ENCODE results near the gene SLC6A8.
"Not testable (repeated sequence)": the region's sequence is repeated elsewhere in the genome, so short reads cannot be mapped to it uniquely, and the experiment has no call there.

The SLC6A8 gene

DNA sequence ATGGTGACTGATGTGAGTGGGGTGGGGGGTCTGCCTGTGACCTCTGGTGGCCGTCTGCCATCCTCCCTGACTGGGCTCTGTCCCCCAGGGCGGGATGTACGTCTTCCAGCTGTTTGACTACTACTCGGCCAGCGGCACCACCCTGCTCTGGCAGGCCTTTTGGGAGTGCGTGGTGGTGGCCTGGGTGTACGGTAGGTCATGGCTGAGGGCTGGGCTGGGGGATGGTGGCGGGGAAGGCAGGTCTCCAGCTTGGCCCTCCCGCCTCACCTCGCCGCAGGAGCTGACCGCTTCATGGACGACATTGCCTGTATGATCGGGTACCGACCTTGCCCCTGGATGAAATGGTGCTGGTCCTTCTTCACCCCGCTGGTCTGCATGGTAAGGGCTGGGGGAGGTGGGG, 6.5 kb downstream of the SLC6A8 start:
- not testable (repeated sequence) for DNase-seq

DNA sequence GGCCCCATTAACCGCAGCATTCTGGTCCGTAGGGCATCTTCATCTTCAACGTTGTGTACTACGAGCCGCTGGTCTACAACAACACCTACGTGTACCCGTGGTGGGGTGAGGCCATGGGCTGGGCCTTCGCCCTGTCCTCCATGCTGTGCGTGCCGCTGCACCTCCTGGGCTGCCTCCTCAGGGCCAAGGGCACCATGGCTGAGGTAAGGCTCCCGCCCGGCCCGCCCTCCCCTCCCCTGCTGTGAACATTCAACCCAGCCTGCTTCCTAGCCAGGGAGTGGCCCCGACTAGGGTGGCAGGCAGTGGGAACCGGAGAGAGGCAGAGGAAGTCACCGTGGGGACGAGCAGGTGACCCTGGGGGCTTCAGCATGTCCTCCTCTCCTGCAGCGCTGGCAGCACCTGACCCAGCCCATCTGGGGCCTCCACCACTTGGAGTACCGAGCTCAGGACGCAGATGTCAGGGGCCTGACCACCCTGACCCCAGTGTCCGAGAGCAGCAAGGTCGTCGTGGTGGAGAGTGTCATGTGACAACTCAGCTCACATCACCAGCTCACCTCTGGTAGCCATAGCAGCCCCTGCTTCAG, 7.1 kb downstream of the SLC6A8 start:
- DNase-seq, result no peak

DNA sequence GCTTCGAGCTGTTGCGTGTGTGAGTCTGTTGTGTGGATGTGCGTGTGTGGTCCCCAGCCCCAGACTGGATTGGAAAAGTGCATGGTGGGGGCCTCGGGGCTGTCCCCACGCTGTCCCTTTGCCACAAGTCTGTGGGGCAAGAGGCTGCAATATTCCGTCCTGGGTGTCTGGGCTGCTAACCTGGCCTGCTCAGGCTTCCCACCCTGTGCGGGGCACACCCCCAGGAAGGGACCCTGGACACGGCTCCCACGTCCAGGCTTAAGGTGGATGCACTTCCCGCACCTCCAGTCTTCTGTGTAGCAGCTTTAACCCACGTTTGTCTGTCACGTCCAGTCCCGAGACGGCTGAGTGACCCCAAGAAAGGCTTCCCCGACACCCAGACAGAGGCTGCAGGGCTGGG, 8.4 kb downstream of the SLC6A8 start:
- no peak for DNase-seq

DNA sequence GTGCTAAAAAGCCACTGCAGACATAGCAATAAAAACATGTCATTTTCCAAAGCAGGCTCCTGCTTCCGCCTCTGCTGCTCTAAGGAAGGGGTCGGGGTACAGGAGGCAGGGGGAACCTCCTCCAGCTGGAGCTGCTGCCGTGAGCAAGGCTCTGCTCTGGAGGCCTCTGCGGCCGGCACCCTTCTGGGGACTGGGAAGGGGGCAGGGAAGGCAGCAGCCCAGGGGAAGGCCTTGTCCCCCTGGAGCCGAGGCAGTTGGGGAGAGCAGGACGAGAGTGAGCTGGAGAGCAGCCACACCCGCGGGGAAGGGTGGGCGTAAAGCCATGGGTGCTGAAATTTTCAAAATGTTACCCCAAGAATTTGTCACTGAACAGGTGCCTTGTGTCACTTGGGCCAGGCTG, 8.8 kb downstream of the SLC6A8 start:
- DNase-seq, result not testable (repeated sequence)

DNA sequence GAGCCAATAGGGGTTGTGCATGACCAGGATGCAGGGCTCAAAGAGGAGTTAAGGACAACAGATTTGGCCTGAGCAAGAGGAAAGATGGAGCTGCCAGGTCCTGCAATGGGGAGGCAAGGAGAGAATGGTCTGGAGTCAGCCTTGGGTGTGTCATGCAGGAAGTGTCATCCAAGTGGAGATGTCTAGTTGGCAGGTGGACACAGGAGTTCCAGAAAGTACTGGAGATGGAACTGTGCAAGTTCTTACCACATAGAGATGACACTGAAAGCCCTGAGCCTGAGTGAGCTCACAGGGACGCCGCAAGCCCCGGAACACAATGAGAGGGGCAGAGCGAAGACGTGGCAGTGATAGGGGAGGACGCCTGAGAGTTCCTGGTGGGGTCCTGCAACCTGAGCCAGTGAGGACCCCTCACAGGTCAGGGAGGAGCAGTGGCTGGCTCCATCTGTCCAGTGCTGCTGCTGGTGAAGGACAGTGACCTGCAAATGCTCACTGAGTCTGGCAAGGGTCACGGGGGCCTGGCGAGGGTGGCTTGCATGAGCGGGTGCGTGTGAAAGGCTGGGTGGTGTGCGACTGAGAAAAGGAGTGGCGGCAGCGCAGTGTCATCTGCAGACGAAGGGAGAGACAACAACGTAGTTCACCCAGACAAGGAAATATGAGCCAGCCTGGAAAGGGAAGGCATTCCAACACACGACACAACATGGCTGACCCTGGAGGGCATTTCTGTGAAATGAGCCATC, 9.4 kb downstream of the SLC6A8 start:
- DNase-seq, result not testable (repeated sequence)

DNA sequence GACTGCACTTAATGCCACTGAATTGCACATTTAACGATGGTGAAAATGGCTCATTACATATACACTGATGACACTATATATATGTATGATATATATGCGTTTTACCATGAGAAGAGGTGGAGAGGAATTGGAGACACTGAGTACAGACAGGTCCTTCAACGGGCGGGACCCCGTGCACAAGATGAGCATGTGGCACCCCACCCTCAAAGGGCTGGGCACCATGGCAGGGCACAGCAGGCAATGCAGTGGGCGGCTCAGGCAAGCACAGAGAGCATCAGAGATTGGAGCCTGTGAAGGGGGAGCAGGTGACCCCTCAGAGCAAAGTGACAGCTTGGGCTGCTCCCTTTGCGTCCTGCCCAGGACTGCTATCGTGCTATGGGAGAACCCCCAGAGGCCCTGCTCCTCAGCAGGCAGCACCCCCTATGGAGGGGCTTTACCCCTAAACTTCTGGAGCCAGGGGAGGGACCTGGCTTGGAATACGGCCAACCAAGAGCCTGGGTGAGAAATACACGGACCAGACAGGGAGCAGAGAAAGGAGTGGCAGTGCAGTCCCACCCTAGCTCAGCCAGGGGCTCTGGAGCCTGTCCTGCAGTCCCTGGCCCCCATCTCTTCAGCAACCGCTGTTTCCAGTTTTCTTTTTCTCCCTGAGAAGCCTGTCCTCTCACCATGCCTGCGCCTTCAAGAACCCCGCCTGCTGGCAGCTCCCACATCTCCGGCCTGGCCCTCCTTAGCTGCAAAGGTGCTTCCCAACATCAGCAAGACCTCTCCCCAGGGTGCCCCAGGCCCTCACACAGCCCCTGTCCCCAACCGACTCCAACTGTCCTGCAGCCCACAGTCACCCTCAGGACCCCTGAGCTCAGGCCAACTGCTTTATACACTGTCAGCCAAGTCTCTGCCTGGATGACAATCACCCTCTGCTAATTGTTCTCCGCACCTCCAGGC, 10.5 kb downstream of the SLC6A8 start:
- DNase-seq, result no peak

DNA sequence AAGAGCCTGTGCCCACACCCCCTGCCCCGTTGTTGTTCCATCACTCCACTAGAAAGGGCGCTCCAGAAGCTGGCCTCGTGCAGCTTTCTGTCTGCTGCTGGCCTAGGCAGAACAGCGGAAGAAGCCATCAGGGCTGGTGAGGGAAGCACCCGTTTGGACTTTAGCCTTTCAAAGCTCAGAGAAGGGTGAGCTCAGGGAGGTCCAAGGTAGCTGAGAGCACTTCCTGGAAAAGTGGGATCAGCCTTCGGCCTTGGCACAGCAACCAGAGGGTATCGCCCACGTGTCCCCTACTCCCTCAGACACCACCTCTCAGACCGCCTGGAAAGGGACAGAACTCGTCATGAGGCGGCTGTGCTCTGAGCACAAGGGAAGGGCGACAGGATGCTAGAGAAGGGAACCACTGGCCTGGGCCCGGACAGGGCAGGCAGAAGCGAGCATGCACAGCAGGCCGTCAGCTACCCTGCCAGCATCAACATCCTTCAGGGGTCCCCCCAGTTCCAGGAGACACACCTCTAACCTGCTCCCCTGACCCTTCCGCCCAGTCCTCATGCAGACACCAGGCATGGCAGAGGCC, 11.6 kb downstream of the SLC6A8 start:
- DNase-seq, result not testable (repeated sequence)

DNA sequence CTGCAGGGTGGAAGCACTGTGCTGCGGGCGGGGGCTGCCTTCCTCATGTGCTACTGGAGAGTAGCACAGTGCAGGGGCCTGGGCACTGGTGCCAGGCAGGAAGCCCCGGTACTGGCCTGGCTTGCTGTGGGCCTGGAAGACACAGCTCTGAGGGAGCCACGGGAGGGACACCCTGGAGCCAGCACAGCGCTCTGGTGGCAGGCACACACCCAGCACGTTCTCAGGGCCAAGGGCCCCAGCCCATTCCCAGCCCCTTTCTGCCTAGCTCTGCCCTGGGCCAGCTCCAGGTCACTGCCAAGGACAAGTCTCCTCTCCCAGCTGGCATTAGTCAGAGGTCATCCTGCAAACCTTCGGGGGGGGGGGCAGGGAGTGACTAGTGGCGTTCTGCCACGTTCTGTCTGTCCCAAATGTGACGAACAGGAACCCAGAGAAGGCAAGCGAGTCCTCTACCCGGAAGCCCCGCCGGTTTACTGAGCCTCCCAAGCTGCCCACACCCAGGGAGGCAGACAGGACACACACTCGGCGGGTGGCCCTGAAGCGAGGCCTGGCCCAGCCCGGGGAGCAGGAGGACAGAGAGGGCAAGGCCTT, 12.2 kb downstream of the SLC6A8 start:
- not testable (repeated sequence) for DNase-seq

DNA sequence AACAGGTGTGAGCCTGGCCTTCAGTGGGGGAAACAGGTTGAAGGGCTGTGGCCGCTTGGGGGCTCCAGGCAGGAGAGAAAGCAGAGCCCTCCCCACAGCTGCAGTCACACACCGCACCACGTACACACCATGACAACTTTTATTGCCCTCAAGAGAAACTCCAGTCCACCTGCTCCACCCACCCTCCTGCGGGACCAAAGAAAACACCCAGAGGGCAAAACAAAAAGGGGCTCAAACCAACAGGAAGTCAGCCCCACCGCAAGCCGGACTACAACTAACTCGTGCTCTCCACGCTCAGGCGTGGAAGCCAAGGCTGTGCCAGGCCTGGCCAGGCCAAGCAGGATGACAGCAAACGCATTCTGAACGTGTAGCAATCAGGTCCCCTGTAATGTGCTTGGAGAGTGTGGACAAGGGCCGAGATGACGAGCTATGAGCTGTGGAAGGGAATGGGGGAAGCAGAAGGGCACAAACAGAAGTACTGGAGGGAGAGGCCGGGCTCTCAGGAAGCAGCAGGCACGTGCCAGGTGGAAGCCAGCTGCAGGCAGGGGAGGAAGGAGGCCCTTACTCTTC, 12.7 kb downstream of the SLC6A8 start:
- no peak for DNase-seq

DNA sequence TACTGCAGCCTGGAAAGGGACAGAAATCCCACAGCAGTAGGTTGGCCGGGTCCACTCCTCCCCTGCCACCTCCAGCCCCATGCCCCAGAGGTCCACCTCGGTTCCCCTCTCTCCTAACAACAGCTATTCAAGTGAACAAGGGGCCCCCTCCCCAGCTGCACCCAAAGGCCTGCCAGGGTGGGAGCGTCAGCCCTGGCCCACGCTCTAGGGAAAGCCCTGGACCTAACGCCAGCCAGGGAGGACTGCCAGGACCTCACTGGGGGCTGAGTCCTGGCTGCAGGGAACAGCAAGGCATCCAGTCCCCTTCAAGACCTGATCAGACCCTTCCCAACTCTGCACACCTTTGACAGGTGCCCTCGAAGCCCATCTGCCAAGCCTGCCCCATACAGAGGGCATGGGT, 13.2 kb downstream of the SLC6A8 start:
- DNase-seq, result no peak

DNA sequence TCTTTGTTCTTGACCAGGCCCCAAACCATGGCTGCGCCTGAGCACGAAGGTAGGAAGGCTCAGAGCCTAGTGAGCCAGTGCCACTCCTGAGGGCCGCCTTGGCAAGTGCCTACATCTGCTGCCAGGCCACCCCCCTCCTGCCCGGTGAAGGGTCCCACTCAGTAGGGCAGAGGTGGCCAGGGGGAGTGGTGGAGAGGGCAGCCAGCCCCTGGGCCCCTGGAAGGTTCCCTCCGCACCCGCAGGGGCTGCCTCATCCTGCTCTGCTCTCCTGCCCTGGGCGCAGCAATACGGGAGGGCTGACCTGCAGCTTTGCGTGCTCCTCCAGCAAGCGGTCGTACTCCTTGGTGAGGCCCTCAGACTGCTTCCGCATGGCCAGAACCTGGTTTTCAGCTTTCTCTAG, 14.0 kb downstream of the SLC6A8 start:
- DNase-seq, result no peak

DNA sequence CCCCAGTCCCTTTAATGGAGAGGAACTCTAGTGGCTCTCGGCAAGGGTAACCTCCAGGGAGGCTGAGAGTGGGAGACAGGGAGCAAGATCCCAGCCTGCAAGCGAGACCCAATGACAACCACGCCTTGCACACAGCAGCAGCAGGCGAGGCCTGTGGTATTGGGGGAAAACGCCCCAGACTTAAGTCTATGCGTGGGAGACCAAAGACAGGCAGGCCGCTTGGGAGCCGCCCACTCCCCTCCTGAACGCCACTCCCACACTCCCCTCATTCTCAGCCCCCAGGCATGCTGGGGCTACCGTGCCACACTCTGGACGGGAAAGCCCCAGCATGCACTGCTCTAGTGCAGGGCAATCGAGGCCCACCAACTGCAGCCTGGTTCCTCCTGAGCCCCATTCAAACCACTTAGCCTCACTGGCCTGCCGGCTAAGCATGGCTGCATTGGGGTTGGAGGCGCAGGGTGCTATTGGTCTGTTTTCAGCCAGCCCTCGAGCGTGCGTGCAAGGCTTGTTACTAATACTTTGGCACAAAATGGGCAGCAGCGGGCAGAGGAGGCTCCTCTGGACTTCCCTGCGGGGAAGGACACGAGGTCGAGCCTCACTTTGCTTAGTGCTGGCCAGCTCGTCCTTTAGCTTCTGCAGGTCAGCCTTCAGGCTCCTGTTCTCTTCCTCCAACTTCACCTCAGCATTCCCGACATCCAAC, 14.8 kb downstream of the SLC6A8 start:
- DNase-seq, result no peak

DNA sequence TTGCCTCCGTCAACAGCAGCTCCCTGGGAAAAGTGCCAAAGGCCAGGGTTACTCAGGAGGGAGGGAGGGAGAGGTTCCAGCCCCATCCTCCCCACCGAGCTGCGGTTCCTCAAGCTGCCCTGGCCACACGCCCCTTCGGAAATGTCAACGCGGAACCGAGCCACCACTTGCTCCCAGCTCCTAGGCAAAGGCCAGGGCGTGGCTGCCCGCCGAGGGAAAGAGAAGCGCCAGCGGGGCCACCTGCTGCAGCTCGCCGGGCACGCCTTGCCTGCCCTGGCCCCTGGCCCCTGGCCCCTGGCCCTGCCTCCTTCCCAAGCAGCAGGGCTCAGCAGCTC, 15.3 kb downstream of the SLC6A8 start:
- DNase-seq, result no peak

DNA sequence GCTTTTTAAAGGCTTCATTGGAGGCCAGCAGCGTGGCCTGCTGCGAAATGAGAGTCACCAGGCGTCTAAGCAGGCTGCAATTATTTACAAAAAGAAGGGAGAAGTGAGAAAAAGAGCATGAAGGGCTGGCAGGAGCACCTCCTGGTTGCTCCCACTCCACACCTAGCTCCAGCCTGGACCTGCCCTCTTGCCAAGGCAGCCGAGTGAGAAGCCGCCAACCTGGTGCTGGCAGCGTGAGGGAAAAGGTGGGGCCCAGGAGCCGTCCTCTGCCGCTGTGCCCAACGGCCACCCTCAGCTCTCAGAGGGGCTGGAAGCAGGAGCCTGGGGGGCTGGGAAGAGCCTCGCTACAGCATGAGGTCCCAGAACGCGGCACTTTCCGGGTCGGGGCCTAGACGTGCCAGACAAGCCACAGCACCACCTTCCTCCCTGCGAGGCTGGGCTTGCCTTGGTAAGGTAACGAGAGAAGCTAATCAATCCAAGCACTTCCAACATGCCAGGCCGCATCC, 16.3 kb downstream of the SLC6A8 start:
- DNase-seq, result no peak

DNA sequence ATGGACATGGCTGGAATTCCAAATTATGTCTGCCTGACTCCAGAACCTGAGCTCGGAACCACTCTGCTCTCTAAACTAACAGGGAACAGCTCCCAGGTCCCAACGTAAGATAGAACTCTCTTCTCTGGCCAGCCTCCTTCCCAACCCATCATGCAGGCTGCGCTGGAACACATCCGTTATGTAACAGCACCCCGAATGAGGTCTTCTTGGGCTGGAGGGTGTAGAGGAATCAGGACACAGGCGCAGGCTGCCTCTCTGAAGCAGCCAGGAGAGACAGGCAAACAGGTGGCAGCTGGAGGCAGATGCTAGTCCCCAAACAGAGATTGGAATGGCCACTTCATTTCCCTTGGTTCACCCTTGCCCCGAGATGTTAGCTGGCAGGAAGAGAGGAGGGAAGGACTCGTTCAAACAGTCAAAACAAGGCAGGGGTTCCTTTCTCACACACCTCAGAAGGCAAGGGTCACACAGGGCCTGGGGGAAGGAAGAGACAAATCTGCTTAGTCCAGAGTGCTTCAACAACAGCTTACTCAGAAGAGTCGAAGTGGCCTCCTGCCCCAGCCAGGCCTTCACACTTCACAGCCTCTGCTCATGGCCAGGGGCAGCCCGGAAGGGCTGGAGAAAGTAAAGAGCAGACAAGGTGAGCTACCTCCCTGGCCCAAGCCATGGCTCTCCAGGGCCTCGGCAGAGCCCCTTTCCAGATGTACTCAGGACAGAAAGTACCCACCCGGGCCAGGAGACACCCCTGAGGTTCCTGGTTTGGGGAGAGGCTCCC, 17.1 kb downstream of the SLC6A8 start:
- DNase-seq, result not testable (repeated sequence)

DNA sequence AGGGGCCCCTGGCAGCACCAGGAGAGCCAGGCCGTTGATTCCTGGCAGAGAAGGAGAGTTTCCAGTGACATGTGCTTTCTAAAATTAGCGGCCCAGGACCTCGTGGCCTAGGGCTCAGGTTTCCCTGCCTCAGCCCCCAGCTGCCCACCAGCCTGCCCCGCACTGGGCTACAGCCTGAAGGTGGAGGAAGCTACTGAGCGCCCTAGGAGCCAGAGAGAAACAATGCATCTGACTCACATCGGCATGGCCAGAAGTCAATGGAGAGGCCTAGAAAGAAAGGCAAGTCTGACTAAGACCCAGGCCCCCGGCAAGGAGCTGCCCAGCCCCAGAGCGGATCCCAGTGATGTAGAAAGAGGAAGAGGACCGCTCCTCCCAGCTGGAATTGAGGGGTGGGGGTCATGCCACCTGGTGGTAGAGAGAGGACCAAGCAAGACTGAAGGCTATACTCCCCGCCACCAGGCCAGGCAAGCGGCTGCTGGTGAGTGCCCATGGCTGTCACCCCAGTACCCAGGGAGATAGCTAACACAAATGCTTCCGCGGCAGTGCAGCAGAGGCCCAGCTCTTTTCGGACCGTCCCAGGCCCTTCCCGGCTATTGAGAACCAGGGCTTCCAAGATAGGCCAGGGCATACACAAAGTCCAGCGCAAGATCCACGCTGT, 17.8 kb downstream of the SLC6A8 start:
- DNase-seq, result not testable (repeated sequence)

DNA sequence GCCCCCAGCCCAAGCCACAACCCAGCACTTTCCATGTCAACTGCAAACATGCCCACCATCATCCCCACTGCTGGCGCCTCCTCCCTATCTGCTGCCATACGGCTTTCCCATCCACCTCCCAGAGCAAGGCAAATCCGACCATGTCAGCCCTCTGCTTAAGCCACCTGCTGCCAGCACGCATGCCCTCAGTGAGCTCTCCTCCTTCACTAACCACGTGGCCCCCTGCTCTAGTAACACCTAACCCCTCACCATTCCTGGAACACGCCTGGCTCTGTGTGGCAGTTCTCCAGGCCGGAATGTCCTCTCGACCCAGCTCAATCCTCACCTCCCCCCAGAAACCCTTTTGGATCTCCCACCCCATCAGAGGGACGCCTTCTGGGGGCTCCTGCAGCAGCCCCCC, 19.1 kb downstream of the SLC6A8 start:
- no peak for DNase-seq

DNA sequence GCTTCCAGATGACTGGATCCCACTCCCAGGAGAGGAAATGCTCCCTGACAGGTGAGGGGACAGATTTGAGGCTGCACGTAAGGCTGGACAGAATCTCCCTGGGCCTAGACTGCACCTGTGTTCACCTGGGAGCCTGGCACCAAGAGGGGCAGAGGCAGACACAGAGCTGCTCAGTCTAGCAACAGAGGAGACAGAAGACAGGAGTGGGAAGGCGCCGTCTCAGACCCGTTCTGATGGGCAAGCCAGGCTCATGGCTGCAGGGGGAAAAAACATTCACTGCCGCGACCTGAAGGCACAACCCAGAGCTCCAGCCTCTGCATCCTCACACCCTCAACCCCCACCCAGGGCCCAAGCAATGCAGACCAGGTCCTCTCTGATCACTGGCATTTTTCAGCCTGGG, 19.7 kb downstream of the SLC6A8 start:
- no peak for DNase-seq

DNA sequence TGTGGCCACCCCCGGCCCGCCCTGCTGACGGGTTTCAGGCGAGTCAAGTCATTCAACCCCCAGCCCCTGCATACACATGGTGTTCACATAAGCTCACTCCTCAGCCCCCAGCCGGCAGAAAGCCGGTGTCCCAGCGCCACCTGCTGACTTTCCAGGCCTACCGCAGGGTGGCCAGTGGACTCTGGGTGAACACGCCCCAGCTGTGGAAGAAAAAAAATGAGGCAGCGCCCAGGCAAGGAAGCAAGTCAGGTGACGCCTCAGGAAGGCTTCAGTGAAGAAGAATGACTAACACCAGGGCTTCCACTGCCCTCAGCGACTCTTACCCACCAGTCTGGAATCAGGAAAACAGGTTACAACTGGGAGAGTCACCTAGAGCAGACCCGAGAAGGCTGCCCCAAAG, 20.7 kb downstream of the SLC6A8 start:
- DNase-seq, result peak; percentile 44 to 54
